Dedifferentiated amniotic fluid mesenchymal stem cell (primary cell): Measurements from ENCODE around the gene RPP25L.
A peak's percentile ranks its signal among the peaks of the same experiment; 100 is the strongest.

ENCODE experiments used
- DNase-seq: peaks from one replicate; pipeline ENCODE4 v3.0.0-alpha.2; 2016; ENCODE audit errors: extremely low spot score

RPP25L gene

GRCh38 chr9:34585946-34586669, 25.8 kb downstream of the RPP25L start:
- DNase-seq, result no peak

GRCh38 chr9:34584970-34585369, 26.9 kb downstream of the RPP25L start:
- DNase-seq, result no peak

GRCh38 chr9:34582787-34583186, 29.1 kb downstream of the RPP25L start:
- no peak for DNase-seq

GRCh38 chr9:34581318-34581717, 30.6 kb downstream of the RPP25L start:
- no peak for DNase-seq

- DNase-seq, result no peak
Measured at GRCh38 chr9:34580358-34580757, 31.5 kb downstream of the RPP25L start.

GRCh38 chr9:34579808-34580163, 32.1 kb downstream of the RPP25L start:
- no peak for DNase-seq

GRCh38 chr9:34579104-34579807, 32.6 kb downstream of the RPP25L start:
- DNase-seq, result no peak

- peak; percentile 17 for DNase-seq
Measured at GRCh38 chr9:34578241-34579103, 33.4 kb downstream of the RPP25L start.

GRCh38 chr9:34577400-34578240, 34.3 kb downstream of the RPP25L start:
- DNase-seq, result no peak

- no peak for DNase-seq
Measured at GRCh38 chr9:34576597-34577399, 35.1 kb downstream of the RPP25L start.

GRCh38 chr9:34575862-34576596, 35.9 kb downstream of the RPP25L start:
- DNase-seq, result no peak

- DNase-seq, result no peak
Measured at GRCh38 chr9:34575241-34575640, 36.7 kb downstream of the RPP25L start.

- DNase-seq, result no peak
Measured at GRCh38 chr9:34574571-34574970, 37.3 kb downstream of the RPP25L start.

GRCh38 chr9:34573599-34574325, 38.1 kb downstream of the RPP25L start:
- DNase-seq, result no peak

- DNase-seq, result no peak
Measured at GRCh38 chr9:34572628-34573027, 39.3 kb downstream of the RPP25L start.

- no peak for DNase-seq
Measured at GRCh38 chr9:34572092-34572491, 39.8 kb downstream of the RPP25L start.

GRCh38 chr9:34571481-34571810, 40.5 kb downstream of the RPP25L start:
- no peak for DNase-seq

GRCh38 chr9:34570809-34571480, 41.0 kb downstream of the RPP25L start:
- DNase-seq, result no peak

- no peak for DNase-seq
Measured at GRCh38 chr9:34570376-34570775, 41.5 kb downstream of the RPP25L start.
